NCI-H2196 (cell line): Measurements from ENCODE around the gene BPI.
"Not testable (repeated sequence)": the region's sequence is repeated elsewhere in the genome, so short reads cannot be mapped to it uniquely, and the experiment has no call there.

ENCODE experiments used
- DNase-seq: peaks from one replicate; lab custom pipeline; 2025; ENCODE audit not compliant: unreplicated experiment; lab: John Stamatoyannopoulos, UW

The BPI gene

DNA sequence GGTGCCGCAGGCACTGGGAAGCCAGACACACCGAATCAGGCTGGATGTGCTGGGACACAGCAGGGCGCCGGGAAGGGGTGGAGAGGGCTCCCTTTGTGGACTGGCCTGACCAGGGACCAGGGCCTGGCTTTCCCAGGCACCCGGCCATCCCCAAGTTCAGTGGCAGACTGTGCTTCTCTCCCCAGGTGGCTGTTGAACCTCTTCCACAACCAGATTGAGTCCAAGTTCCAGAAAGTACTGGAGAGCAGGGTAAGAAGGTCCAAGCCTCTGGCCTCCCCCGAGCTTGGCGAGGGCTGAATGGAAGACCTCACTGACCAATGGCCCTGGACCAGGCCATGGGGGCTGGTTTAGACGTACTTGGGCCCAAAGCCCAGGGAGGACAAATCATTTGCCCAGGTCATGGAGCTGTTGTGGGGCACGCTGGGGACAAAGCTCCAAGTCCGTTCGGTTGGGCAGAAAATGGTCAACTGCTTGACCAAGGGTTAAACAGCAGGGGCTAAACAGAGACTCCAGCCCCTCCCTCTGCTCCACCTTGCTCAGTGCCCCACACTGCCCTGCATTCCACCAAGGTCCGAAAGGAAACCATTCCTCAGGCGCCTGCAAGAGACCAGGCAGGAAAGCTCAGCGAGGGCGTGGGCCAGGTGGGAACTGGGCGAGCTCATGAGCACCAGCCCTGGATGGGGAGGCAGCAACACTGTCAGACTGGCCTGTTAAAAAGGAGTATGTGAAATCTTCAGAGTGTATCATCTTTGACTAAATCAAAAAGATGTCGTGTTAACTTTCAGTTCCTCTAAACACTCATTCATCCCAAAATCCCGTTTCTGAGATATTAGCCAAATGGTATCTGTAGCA is 51.4 kb downstream of the BPI start:
- DNase-seq, result no peak

- DNase-seq, result no peak
Measured at GRCh38 chr20:38357653-38358207, 53.8 kb downstream of the BPI start.

DNA sequence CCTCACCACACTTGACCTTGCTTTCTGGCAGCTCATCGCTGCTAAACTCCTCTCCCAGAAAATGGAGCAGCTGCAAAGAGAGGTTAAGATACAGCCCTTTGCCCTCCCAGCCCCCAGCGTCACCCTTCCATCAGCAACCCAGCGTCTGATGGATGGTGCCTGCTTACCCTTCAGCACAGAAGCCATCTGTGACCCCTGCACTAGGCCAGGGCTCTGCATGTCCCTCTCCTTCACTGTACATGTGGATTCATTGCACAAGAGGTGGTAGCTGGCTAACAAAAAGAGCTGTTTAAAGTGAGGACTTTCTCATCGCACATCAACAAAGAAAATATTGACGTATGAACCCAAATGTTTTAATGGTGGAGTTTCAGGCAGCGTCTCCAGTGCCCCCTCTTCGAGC is 54.6 kb downstream of the BPI start:
- no peak for DNase-seq

- no peak for DNase-seq
Measured at GRCh38 chr20:38363004-38363747, 59.2 kb downstream of the BPI start.

DNA sequence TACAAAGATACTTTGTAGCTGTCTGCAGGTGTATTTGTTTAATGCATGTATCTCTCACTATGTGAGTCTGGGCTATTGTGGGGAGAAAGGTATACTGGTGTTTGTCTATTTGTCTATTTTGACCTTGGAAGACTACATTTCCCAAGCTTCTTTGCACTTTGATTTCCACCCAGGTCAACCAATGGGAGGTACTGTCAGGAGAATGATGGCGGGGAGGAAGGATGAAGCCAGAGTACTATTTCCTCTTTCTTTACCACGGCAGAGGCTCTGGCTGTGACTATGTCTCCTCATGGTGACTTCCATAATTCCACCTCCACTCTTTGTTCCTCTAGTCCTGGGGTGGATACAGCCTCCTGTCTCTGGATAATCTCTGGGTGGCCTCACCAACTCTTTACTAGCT is 65.4 kb downstream of the BPI start:
- DNase-seq, result no peak

DNA sequence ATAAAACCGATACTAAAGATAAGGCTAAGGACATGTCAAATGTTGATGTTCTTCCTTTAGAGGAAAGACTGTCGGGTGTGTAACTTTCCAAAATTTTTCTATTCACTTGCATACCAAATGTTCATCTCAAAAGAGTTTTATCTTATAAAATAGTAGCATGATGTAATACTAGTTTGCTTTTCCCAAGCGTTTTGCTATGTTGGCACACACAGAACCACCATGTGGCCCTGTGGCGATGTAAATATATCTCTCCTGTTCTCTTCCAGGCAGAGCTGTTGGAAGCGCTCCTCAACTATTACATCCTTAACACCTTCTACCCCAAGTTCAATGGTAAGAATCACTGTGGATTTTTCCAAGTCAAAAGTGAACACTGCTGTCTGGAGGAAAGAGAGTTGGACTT is 68.8 kb downstream of the BPI start:
- DNase-seq, result no peak

DNA sequence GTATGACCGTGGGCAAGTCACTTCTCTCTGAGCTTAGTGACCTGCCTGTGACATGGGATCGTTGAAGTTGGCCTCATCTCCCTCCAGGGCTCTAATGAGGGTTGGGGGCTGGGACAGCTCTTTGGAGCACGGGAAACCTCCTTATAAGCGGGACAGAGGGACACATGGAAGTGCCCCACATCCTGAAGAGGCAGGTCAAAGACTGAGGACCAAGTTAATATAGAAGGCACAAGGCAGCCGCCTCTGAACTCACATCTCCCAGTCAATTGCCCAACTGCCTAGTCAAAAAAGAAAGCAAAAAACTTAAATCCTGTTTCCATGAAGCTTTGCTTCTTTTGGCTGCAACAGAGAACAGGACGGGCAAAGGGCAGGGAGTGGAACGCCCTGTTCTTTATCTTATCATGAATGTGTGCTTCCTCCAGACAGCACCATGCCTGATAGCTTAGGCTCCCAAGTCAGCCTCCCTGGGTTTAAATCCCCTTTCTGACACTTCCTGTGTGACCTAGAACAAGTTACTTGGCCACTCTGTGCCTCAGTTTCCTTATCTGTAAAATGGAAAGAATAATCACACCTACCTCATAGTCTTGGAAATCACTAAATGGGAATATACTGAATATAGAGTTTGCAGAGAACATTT is 69.4 kb downstream of the BPI start:
- no peak for DNase-seq

GRCh38 chr20:38373898-38374297 is 69.9 kb downstream of the BPI start:
- no peak for DNase-seq

GRCh38 chr20:38377039-38377685 is 73.2 kb downstream of the BPI start:
- DNase-seq, result no peak

DNA sequence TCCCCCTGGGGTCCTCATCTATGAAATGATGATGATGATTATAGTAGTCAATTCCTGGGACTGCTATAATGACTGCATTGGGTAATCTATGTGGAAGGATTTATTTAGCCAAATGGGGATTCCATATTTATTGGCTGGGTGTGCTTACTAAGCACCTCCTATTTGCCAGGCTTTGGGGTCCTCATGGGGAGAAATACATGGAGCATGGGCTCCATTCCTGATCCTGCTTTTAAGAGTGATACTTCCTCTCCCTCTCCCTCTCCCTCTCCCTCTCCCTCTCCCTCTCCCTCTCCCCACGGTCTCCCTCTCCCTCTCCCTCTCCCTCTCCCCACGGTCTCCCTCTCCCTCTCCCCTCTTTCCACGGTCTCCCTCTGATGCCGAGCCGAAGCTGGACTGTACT is 73.9 kb downstream of the BPI start:
- not testable (repeated sequence) for DNase-seq

DNA sequence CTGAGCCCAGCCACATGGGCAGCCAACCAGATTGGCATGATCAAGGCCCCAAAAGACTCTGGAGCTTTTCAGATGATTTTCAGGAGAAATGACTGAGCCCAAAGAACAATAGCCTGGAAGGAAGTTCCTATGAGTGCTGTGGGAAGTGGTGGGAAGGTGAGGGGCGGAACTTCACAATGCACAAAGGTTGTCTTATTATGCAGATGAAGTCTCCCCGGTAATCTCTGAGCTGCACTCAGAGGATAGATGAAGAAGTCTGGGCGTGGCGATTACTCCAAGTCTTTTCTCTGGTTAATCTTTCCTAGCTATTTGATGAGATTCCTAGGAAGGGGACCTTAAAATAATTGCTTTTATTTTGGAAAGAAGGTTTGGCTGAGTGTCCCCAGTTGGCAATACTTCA is 79.2 kb downstream of the BPI start:
- DNase-seq, result no peak

DNA sequence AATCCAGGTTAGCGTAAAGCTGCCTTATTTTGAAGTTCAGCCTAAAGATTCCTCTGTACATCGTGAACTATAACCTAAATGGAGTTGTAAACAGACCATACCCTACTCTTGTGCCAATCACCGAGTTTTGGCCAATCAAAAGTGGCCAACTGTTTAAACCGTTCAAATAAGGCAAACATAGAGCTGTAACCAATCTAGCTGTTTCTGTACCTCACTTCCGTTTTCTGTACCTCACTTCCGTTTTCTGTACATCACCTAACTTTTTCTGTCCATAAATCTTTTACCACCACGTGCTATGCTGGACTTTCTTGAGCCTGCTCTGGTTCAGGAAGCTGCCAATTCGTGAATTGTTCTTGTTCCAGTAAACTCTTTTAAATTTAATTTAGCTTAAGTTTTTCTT is 82.0 kb downstream of the BPI start:
- DNase-seq, result no peak

GRCh38 chr20:38386851-38387250 is 82.9 kb downstream of the BPI start:
- DNase-seq, result no peak
